HuH-7.5 (cell line): Measurements from ENCODE around the gene PRKCZ.

Experiments used
- DNase-seq: peaks from one replicate; pipeline ENCODE4 v3.0.0; 2011; ENCODE audit warnings: low spot score

Gene PRKCZ

DNA sequence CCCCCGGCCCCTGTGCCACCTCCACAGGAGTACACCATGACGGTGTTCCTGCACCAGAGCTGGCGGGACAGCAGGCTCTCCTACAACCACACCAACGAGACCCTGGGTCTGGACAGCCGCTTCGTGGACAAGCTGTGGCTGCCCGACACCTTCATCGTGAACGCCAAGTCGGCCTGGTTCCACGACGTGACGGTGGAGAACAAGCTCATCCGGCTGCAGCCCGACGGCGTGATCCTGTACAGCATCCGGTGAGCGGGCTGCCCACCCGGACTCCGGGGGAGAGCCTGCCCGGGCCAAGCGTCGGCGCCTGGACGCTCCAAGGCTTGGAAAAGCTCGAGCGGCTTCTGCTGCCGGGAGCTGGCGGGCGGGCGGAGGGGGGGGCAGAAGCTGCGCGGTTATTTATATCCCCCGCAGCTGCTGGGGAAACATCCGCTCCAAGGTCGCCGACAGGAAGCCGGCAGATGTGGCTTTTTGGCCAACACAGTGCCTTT, 24.7 kb upstream of the PRKCZ start:
- no peak for DNase-seq

GRCh38 chr1:2027961-2028583, 22.1 kb upstream of the PRKCZ start:
- DNase-seq, result no peak

DNA sequence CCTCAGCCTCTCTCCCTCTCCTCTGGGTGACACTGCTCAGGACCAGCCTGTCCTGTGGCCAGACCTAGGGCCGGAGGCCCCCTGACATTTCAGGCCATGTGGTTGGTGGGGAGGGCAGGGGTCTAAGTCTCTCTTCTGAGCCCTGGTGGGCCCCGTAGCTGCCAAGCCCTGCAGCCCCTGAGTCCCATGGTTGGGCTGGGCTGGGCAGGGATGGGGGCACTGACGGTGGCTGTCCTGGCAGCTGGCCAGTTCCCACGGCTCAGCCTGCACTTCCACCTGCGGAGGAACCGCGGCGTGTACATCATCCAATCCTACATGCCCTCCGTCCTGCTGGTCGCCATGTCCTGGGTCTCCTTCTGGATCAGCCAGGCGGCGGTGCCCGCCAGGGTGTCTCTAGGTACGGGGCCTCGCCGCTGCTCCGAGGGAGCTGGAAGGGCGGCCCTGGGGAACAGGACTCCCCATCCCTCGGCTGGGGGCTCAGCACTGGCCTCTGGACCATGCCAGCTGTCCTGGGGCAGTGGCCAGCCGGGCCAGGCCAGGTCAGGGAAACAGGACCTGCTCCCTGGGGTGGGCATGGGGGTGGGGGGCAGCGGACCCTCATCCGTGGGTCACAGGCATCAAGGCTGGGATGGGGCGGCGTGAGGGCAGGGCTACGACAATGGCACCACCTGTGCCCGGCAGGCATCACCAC, 21.2 kb upstream of the PRKCZ start:
- DNase-seq, result no peak

GRCh38 chr1:2029561-2029960, 20.6 kb upstream of the PRKCZ start:
- DNase-seq, result no peak

DNA sequence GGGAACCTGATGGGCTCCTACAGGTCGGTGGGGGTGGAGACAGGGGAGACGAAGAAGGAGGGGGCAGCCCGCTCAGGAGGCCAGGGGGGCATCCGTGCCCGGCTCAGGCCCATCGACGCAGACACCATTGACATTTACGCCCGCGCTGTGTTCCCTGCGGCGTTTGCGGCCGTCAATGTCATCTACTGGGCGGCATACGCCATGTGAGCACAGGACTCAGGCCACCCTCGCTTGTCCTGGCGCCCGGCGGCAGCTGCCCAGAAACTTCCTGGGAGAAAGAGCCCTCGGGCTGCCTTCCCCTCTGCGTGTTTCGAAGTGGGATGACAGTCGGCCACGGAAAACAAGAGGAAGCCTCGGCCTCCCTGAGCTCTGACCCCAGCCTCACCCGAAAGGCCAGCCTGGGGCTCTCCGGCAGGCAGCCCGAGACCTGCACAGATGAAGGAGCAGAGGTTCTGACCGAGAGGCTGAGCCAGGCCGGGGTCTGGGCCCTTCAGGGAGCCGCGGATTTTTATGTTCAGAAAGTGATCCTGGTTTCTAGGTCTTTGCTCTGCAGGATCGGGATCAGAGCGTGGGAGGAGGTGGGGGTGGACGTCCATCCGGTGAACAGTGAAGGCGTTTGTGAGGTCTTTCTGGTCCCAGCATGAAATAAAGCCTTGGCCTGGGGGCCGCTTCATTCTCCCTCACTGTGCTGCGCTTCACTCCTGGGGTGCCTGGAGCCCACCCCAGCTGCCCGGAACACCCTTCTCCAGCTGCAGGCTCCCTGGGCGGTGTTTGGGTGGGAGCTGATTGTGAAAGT, 19.9 kb upstream of the PRKCZ start:
- DNase-seq, result no peak

DNA sequence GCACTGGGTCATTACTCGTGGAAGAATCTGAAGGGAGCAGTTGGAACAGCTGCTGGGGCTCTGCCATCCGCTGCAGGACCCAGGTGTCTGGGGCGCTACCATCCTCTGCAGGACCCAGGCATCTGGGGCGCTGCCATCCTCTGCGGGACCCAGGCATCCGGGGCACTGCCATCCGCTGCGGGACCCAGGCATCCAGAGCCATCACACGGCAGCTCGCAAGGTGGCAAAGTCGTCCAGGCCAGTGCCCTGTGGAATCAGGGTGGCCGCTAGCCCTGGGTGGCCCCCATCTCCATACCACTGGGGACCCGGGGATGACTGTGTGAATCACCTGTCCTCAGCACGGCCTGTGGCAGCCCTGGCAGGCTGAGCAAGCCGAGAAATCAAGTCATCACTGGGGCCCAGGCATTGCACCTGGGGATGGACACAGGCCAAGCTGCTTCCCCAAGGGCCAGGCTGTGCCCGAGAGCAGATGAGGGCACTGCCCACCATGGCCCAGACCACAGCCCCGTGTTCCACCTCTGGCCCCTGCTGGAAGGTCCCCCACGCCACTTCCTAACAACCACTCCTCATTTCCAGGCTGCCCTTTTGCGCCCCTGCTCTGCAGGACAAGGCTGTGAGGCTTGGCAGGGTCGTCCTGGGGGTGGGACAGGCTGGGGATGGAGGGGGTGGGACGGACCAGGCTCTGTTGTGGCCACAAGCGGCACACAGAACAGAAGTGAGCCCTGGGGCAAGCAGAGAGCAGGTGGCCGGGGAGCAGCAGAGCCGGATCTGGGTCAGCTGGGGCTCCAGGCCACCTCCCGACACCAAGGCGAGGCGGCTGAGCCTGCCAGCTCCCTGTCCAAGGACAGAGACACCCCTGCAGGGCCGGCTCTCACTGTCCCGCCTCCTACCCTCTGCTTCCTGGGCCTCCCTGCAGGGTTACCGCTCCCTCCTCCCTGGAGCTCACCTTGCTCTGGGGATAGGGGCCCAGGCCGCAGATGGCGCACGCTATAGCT, 18.4 kb upstream of the PRKCZ start:
- DNase-seq, result no peak

- DNase-seq, result no peak
Observed at GRCh38 chr1:2032737-2033136, 17.5 kb upstream of the PRKCZ start.

DNA sequence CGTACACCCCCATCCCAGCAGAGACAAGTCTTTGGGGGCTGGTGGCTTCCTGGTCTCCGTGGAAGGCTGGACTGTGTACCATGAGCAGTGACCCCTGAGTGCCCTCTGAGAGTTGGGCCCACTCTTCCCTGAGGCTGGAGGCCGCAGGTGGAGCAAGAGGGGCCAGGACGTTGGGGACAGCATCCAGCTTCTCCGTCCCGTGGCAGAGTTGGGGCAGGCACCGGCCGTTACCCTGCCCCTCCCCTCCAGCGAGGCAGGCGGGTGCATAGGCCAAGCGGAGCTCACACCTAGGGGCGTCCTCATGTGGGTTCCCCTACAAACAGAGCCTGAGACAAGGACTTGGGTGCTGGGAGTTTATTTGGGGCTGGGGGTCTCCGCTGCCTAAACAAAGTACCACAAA, 17.0 kb upstream of the PRKCZ start:
- DNase-seq, result no peak

GRCh38 chr1:2036287-2036686, 13.9 kb upstream of the PRKCZ start:
- DNase-seq, result no peak

DNA sequence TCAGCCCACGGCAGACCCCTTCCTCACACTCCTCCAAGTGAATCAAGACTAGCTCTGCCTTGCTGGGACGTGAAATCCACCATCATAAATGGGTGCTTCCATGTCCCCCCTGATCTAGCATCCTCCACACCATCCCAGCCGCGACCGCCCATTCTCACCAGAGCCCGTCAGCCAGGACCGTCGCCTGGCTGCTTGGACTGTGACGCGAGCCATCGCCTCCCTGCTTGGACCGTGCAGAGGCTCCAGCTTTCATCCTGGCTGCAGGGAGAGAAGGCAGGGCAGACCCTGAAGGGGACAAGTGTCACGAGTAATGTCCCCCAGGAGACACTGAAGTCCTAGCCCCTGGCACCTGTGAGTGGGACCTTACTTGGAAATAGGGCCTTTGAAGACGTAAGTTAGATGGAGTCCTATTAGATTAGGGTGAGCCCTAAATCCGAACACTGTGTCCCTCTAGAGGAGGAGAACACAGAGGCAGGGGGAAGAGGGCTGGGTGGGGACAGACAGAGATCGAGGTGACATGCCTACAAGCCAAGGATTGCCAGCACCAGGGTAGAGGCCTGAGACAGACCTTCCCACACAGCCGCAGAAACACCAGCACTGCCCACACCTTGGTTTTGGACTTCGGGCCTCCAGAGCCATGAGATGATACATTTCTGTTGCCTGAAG, 12.8 kb upstream of the PRKCZ start:
- DNase-seq, result no peak

GRCh38 chr1:2038229-2038628, 12.0 kb upstream of the PRKCZ start:
- DNase-seq, result no peak

DNA sequence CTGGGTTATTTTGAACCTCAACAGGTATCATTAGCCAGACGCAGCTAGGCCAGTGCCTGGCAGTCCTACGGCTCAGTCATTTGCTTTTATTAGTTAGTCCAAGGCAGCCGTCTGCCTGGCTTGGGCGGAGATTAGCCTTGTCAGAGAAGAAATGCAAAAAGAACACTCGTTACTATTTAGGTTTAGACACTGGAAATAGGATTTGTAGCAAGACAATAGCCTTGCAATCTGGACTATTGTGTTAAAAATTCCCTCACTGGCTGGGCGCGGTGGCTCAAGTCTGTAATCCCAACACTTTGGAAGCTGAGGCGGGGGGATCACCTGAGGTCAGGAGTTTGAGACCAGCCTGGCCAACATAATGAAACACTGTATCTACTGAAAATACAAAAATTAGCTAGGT, 11.0 kb upstream of the PRKCZ start:
- no peak for DNase-seq

GRCh38 chr1:2041305-2041704, 8.9 kb upstream of the PRKCZ start:
- DNase-seq, result no peak

GRCh38 chr1:2041887-2042286, 8.3 kb upstream of the PRKCZ start:
- no peak for DNase-seq

GRCh38 chr1:2042830-2043773, 7.1 kb upstream of the PRKCZ start:
- DNase-seq, result no peak

- no peak for DNase-seq
Observed at GRCh38 chr1:2043886-2044285, 6.3 kb upstream of the PRKCZ start.

GRCh38 chr1:2044510-2045319, 5.5 kb upstream of the PRKCZ start:
- peak; percentile 88 for DNase-seq

DNA sequence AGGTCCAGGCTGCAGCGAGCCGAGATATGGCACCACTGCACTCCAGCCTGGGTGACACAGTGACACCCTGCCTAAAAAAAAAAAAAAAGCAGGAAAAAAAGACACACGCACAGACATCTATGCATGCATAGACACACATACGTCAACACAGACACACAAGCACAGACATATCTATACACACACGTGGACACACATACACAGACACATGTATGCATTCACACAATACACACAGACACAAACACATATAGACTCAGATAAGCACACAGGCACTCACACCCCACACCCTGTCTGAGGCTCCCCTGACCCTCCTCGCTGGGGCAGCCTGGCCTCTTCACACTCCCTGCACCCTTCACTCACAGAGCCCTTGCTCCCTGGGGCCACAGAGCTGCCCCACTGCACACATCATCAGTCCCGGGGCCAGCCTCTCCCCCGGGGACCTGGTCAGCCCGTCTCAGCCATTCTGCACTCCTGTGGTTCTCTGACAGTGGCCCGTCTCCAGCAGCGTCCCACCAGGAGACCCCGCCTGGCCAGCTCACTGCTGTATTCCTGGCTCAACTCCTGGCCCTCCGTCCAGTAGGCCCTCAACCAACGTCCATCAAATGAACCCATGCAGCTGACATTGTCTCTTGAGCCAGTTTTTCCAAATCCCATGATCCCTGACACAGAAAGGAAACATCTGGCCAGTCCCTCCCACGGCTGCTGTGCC, 4.6 kb upstream of the PRKCZ start:
- no peak for DNase-seq
